Mammary epithelial cell (primary cell): Measurements from ENCODE around the gene EPC2.

Source experiments
- CTCF ChIP-seq, 2 donors: IDR thresholded peaks in 1 of 2; conservative IDR thresholded peaks in 1 of 2; 2 replicates each; pipeline ENCODE4 v1.5.1; 2011 to 2012; ENCODE audit warnings: inconsistent platforms in 2 of 2, low read length in 2 of 2, mild to moderate bottlenecking in 2 of 2, control low read depth in 1 of 2, low read depth in 1 of 2; ENCODE audit not compliant: insufficient read depth in 1 of 2; ENCODE audit errors: extremely low read depth in 1 of 2
- EZH2 ChIP-seq: IDR thresholded peaks from 2 replicates; pipeline ENCODE4 v1.6.1; 2012; ENCODE audit warnings: low read length, inconsistent platforms, borderline replicate concordance

GRCh38 chr2:148752977-148753376 is 108.4 kb downstream of the EPC2 start:
- no peak for TF ChIP-seq EZH2
- no peak for TF ChIP-seq CTCF (conservative IDR thresholded peaks at IDR 0.05 in 1 of 2, IDR thresholded peaks at IDR 0.05 in 1 of 2; ENCODE audit: extremely low read depth in 1 of 2, insufficient read depth in 1 of 2, low read depth in 1 of 2, low read length in 2 of 2)
